Cardiac septum (tissue), 1 donor: Measurements from ENCODE around the gene IL6ST. TPM values are rescaled to one million over a fixed set of nuclear protein-coding genes. Genes with fewer than 3 reads are reported as not detected.
"Not testable (repeated sequence)": the region's sequence is repeated elsewhere in the genome, so short reads cannot be mapped to it uniquely, and the experiment has no call there.

Experiments used
- DNase-seq: peaks from one replicate; pipeline ENCODE4 v3.0.0-alpha.2; 2020; ENCODE audit warnings: low spot score
- intact Hi-C: fragments of 100-400 bp; cut with DNase I; formaldehyde crosslinking; loops from one replicate; pipeline ENCODE4 v1.14.0; 2022
- total RNA-seq: library from RNA; stranded (reverse); fragmentation: NEBNext Ultra II Directional; extraction: Animal tissue kit (Norgen Biotek cat#: 25700); gene quantifications from one replicate; pipeline ENCODE4 v1.2.1, GENCODE V29; 2021
- donor health status: DM: no; HTN: no; CAD: no.

Gene IL6ST
- total RNA-seq, 1 donor from 2014 or later, result 131 TPM

GRCh38 chr5:56006600-56006999, 11.8 kb upstream of the IL6ST start:
- DNase-seq, result no peak
- intact Hi-C loops, result no loop called here

DNA sequence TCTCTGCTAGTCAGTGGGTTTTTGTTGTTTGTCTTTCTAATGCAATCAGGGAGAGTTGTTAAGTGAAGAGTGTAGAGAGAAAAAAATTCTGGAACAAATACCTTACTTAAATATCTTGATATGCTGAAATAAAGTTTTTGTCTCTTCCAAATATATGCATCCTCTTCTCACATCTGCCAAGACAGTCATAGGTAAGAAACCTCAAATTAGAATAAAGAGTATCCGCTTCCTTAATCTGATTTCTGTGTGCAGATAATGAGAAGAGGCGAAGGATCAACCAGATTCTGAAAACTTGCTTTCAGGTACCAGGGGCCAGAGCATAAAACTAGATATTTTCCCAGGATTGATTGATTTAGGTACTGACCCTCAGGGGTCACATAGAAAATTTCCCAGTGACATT, 11.3 kb upstream of the IL6ST start:
- DNase-seq, result no peak
- intact Hi-C loops, result no loop called here

DNA sequence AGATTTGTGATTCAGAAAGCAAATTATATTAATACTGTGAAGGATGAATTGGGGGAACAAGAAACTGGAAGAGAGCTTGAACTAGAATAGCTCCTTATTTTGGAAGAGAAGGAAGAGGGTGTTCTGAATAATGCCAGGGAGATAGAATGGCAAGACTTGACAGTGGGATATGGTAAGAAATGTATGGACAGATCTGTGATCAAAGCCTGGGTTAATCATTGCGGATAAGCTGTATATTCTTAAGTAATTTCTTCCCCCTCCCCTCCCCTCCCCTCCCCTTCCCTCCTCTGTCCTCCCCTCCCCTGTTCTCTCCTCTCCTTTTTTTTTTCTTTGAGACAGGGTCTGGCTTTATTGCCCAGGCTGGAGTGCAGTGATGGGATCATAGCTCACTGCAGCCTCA, 10.1 kb upstream of the IL6ST start:
- intact Hi-C loops, result no loop called here
- DNase-seq, result no peak

DNA sequence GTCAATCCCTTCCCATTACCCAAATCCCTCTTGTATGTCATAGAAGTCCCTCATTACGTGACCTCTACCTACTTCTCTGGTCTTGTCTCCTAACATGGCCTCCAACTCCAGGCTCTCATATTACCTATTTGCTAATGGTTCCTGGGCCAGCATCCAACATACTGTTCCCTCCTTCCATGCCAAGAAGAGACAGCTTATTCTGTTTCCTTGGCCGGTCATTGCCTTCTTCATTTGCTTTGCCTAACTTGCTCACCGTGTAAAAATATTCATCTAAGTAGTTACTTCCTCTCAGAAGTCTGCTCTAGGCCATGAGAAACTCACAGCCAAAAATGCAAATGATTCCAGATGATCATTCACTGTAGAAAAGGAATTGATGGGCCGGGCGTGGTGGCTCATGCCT, 8.9 kb upstream of the IL6ST start:
- no peak for DNase-seq
- intact Hi-C loops, result no loop called here

- intact Hi-C loops, result no loop called here
- DNase-seq, result no peak
Measured at GRCh38 chr5:56003179-56003578, 8.4 kb upstream of the IL6ST start.

DNA sequence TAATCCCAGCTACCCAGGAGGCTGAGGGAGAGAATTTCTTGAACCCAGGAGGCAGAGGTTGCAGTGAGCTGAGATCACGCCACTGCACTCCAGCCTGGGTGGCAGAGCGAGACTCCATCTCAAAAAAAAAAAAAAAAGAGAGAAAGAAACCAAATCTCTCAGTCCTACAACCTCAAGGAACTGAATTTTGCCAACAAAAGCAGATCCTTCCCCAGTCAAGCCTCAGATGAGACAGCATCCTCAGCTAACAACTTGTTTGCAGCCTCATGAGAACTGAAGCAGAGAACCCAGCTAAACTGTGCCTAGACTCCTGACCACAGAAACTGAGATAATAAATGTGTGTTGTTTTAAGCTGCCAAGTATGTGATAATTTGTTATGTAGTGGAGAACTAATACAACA, 7.5 kb upstream of the IL6ST start:
- intact Hi-C loops, result no loop called here
- DNase-seq, result no peak

GRCh38 chr5:56000221-56000620, 5.5 kb upstream of the IL6ST start:
- DNase-seq, intact Hi-C loops: not testable (repeated sequence)

DNA sequence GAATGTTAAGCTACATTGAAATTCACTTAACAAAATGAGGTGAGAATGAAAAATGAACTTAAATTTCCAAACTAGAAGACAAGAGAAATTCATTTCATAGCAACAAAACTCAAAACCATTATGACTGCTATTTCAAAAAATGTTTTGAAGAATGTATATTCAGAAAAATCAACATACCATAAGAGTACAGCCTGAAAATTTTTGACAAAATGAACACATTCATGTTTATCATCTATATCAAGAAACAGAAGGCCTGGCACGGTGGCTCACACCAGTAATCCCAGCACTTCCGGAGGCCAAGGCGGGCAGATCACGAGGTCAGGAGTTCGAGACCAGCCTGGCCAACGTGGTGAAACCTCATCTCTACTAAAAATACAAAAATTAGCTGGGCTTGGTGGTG, 4.2 kb upstream of the IL6ST start:
- intact Hi-C loops, result loop anchor here (5.0 to 10.0 kb wide), 4 partner anchors 53 to 1176 kb away; partner anchors contain the start of gene GPBP1

GRCh38 chr5:55997742-55998351, 3.1 kb upstream of the IL6ST start:
- intact Hi-C loops, result loop anchor here (5.0 to 10.0 kb wide), 4 partner anchors 54 to 1177 kb away; partner anchors contain the start of gene GPBP1
- no peak for DNase-seq

More for the DNA sequence above, 4.2 kb upstream of the IL6ST start:
- DNase-seq, result no peak

DNA sequence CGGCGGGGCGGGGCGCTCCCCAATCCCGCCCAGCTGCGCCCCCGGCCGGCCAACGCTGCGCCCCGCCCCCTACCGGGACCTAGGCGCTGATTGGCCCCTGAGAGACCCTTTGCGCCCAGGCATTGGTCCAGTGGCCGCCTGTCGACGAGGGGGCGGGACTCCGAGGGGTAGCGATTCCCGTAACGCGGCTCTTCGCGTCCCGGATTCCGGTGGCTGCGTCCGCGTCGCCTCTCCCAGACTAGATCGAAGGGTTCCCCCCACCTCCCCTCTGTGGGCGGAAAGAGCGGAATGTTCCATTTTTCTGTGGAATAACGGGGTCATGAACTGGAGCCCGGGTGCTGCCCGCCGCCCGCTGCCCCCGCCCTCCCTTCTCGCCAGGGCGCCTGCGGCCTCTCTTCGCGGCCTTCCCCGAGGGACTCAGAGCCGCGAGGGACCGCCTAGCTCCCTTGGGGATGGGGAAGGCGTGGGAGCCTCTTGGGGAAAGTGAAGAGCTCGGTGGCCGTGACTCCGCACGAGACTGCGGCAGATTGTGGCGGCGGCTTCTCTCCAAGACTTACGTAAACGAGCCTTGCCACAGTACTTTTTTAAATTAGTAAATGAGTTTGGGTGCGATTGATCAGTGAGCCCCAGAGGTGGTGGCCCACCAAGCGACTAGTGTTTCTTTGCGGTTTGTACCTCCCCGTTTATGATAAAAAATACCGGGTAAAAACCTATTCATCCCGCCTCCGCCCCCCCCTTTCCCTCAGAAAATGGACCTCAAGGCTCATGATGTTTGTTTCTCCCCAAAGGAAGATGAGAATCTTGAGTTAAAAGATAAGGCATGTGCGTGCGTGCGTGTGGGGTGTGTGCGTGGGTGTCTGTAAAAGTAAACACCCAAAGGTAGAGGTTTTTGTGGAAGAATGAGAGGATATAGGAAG, 493 bp upstream of the IL6ST start:
- peak; percentile 99 for DNase-seq
- intact Hi-C loops, result loop anchor here (5.0 to 10.0 kb wide), 5 partner anchors 57 to 1180 kb away; partner anchors contain the start of gene GPBP1

DNA sequence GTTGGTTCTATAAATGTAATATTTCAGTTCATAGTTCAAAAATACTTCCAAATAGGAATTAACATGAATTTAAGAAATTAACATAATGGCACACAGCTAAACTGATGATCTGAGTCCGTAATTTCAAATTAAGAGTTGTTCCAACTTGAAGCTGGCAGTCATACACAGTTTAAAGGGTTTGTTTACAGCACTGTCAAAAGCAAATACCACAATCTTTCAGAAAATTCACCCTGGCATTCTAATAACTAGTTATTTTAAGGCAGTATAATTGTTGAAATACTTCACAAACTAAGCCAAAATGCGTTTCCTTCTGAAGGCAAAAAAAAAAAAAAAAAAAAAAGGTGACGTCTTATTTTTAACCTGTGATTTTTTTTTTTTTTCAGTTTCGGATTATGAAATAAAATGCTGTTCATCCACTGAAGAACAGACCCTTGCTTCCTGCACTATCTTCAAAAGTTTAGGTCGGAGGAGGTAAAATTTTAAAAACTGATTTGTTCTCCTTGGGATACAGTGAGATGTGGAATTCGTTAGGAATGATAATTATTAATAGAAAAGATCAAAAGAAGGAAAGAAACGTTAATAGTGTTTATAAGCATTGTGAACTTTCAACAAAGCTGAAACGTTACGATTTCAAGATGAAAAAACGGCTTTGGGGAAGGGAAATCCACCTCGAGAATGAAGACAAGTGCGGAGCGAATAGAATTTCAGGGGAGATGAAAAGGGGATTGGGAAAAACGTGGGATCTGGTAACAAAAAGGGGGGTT, 850 bp downstream of the IL6ST start:
- DNase-seq, result no peak
- intact Hi-C loops, result loop anchor here (5.0 to 10.0 kb wide), 3 partner anchors 128 to 1181 kb away; partner anchors contain the start of gene GPBP1

- intact Hi-C loops, result loop anchor here (5.0 to 10.0 kb wide), 3 partner anchors 129 to 1182 kb away; partner anchors contain the start of gene GPBP1
- no peak for DNase-seq
Measured at GRCh38 chr5:55993013-55993412, 1.8 kb downstream of the IL6ST start.

- intact Hi-C loops, result loop anchor here (5.0 to 10.0 kb wide), 3 partner anchors 130 to 1183 kb away; partner anchors contain the start of gene GPBP1
- DNase-seq, result no peak
Measured at GRCh38 chr5:55991768-55992486, 2.8 kb downstream of the IL6ST start.

DNA sequence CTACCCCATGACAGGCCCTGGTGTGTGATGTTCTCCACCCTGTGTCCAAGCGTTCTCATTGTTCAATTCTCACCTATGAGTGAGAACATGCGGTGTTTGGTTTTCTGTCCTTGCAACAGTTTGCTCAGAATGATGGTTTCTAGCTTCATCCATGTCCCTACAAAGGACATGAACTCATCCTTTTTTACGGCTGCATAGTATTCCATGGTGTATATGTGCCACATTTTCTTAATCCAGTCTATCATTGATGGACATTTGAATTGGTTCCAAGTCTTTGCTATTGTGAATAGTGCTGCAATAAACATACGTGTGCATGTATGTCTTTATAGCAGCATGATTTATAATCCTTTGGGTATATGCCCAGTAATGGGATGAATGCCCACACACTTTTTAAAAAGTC, 3.9 kb downstream of the IL6ST start:
- intact Hi-C loops, result loop anchor here (5.0 to 10.0 kb wide), 3 partner anchors 131 to 1184 kb away; partner anchors contain the start of gene GPBP1
- not testable (repeated sequence) for DNase-seq

DNA sequence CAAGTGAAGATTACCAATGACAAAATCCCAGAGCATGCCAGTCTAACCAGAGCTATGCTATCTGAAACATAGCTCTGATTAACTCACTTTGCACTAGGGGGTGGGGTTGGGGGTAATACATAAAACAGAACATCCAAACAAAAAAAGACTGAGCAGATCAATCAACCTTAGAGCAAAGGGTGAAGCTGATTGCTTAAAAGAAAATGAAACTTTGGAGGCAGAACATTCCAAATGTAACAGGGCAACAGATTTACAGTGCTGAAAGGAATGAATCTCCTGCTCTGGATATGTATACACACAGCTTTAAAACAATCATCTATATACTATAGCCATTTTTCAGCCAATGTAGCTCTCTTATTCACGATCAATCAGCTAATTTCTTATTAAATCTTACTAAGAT, 4.9 kb downstream of the IL6ST start:
- DNase-seq, result no peak
- intact Hi-C loops, result loop anchor here (5.0 to 10.0 kb wide), 3 partner anchors 132 to 1185 kb away; partner anchors contain the start of gene GPBP1

GRCh38 chr5:55988979-55989638, 5.7 kb downstream of the IL6ST start:
- intact Hi-C loops, result no loop called here

DNA sequence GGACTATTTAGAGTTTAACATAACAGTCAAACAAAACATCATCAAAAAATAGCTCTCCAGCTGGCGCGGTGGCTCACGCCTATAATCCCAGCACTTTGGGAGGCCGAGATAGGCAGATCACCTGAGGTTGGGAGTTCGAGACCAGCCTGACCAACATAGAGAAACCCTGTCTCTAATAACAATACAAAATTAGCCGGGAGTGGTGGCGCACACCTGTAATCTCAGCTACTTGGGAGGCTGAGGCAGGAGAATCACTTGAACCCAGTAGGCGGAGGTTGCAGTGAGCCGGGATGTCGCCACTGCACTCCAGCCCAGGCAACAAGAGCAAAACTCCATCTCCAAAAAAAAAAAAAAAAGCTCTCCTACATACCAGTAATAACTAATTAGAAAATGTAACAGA, 6.3 kb downstream of the IL6ST start:
- DNase-seq, intact Hi-C loops: not testable (repeated sequence)

More at GRCh38 chr5:55988979-55989638, 5.7 kb downstream of the IL6ST start:
- no peak for DNase-seq

- intact Hi-C loops, result no loop called here
Measured at GRCh38 chr5:55986931-55987330, 7.8 kb downstream of the IL6ST start.

More at GRCh38 chr5:55986931-55987330, 7.8 kb downstream of the IL6ST start:
- DNase-seq, result no peak
